Lower lobe of right lung (tissue), 2 donors: ENCODE measurements around the gene NKRF. TPM values are rescaled to one million over a fixed set of nuclear protein-coding genes. Genes with fewer than 3 reads are reported as not detected.

Source experiments
- ATAC-seq, 2 donors: fragments of 200-7000 bp; cut with Tn5 transposase; one replicate each; pipeline ENCODE4 v1.9.1; 2020 to 2022; ENCODE audit warnings: mild to moderate bottlenecking in 2 of 2, moderate library complexity in 2 of 2
- DNase-seq: peaks from one replicate; pipeline ENCODE4 v3.0.0-alpha.2; 2020
- H3K27ac ChIP-seq: fragments of 200-600 bp; one replicate; pipeline ENCODE4 v1.8.0; 2022
- H3K27me3 ChIP-seq: fragments of 200-600 bp; one replicate; pipeline ENCODE4 v1.8.0; 2022; ENCODE audit warnings: low read depth
- H3K36me3 ChIP-seq: fragments of 200-600 bp; one replicate; pipeline ENCODE4 v1.8.0; 2022; ENCODE audit warnings: mild to moderate bottlenecking
- H3K4me1 ChIP-seq: fragments of 200-600 bp; one replicate; pipeline ENCODE4 v1.8.0; 2022
- H3K4me3 ChIP-seq: fragments of 200-600 bp; one replicate; pipeline ENCODE4 v1.8.0; 2022; ENCODE audit warnings: mild to moderate bottlenecking
- H3K9me3 ChIP-seq: fragments of 200-600 bp; one replicate; pipeline ENCODE4 v1.8.0; 2022
- intact Hi-C: fragments of 100-400 bp; cut with DNase I; formaldehyde crosslinking; loops from one replicate; pipeline ENCODE4 v1.11.0; 2022
- long read RNA-seq: library from polyadenylated mRNA; unstranded; transcript quantifications from one replicate; pipeline ENCODE4 v2.0.0, GENCODE V29; 2021
- total RNA-seq: library from RNA; stranded (reverse); fragmentation: NEBNext Ultra II Directional; extraction: Animal tissue kit (Norgen Biotek cat#: 25700); gene quantifications from one replicate; pipeline ENCODE4 v1.2.1, GENCODE V29; 2021
- TF ChIP-seq, protein P1 (sequence below): fragments of 200-600 bp; IDR thresholded peaks from one replicate; pipeline ENCODE4 v1.8.0; 2022; ENCODE audit warnings: antibody characterized with exemption, mild to moderate bottlenecking
- donor health status: DM: no; HTN: yes; CAD: no; lungs with severe emphysema.

NKRF gene
- 7.3 TPM for total RNA-seq
- long read RNA-seq, transcript NKRF-201 (3 exons, 3,817 nt) = major isoform, 5 of 9 reads
- long read RNA-seq, partial matches to known transcripts = 0 of 9 reads
- long read RNA-seq, other reads (novel, unspliced or antisense) = 2 of 9 reads

GRCh38 chrX:119606280-119607017, at the start of gene NKRF:
NKRF (minus strand) TSS chrX:119606424.
- H3K36me3 ChIP-seq = no peaks in the 10 kb centered on the region
- ATAC-seq = peak; percentile 97
- peak within 1 kb of the TSS; percentile 86 for H3K27ac ChIP-seq
- no peaks in the 10 kb centered on the region for H3K9me3 ChIP-seq
- intact Hi-C loops = no loop called here
- peak within 1 kb of the TSS; percentile 70 for H3K4me3 ChIP-seq
- no peaks in the 10 kb centered on the region for H3K4me1 ChIP-seq
- H3K27me3 ChIP-seq = no peaks in the 10 kb centered on the region
- TF ChIP-seq, protein P1, sequence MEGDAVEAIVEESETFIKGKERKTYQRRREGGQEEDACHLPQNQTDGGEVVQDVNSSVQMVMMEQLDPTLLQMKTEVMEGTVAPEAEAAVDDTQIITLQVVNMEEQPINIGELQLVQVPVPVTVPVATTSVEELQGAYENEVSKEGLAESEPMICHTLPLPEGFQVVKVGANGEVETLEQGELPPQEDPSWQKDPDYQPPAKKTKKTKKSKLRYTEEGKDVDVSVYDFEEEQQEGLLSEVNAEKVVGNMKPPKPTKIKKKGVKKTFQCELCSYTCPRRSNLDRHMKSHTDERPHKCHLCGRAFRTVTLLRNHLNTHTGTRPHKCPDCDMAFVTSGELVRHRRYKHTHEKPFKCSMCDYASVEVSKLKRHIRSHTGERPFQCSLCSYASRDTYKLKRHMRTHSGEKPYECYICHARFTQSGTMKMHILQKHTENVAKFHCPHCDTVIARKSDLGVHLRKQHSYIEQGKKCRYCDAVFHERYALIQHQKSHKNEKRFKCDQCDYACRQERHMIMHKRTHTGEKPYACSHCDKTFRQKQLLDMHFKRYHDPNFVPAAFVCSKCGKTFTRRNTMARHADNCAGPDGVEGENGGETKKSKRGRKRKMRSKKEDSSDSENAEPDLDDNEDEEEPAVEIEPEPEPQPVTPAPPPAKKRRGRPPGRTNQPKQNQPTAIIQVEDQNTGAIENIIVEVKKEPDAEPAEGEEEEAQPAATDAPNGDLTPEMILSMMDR = no peak
- DNase-seq = peak; percentile 94

DNA sequence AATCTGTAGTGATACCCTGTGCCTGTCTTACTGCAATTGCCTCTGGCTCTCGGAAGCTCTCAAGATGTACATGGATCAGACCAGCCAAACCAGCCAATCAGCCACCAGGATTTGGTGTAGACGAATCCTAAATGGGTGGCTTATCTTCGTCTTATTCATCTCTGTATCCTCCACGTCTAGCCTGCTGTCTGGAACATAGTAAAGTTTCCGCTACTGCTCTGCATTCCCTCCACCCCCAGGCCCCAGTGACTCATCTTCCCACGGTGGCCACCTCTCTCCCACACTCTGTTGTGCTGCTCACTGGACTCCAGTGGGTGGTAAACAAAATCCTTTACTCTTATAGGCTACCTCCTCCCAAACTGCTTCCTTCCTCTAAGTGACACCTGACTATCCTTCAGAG, 48.9 kb upstream of the NKRF start:
- Histone ChIP-seq H3K36me3 (no peaks in the 10 kb centered on the region), H3K4me3 (no peak overlapping the region), H3K9me3 (no peaks in the 10 kb centered on the region), H3K27ac (no peak overlapping the region), H3K4me1 (no peaks in the 10 kb centered on the region), H3K27me3 (no peaks in the 10 kb centered on the region)
- intact Hi-C loops = no loop called here
- no peak for DNase-seq
- ATAC-seq = peak in 1 of 2 donors; percentile 19
- TF ChIP-seq, protein P1 = no peak

GRCh38 chrX:119654112-119654531, 47.9 kb upstream of the NKRF start:
- peak; percentile 21 to 24 for ATAC-seq

GRCh38 chrX:119648421-119648775, 42.2 kb upstream of the NKRF start:
- Histone ChIP-seq H3K27ac (no peak overlapping the region), H3K4me1 (no peaks in the 10 kb centered on the region), H3K36me3 (no peaks in the 10 kb centered on the region), H3K9me3 (no peaks in the 10 kb centered on the region), H3K27me3 (no peaks in the 10 kb centered on the region), H3K4me3 (no peak overlapping the region)
- TF ChIP-seq, protein P1 = no peak
- no peak for ATAC-seq
- intact Hi-C loops = no loop called here
- DNase-seq = no peak

More at GRCh38 chrX:119654112-119654531, 47.9 kb upstream of the NKRF start:
- TF ChIP-seq, protein P1 = no peak
- H3K4me1 ChIP-seq = no peaks in the 10 kb centered on the region
- no peaks in the 10 kb centered on the region for H3K27me3 ChIP-seq
- H3K27ac ChIP-seq = no peak overlapping the region
- no peaks in the 10 kb centered on the region for H3K36me3 ChIP-seq
- no peaks in the 10 kb centered on the region for H3K9me3 ChIP-seq
- intact Hi-C loops = no loop called here
- no peak for DNase-seq
- no peak overlapping the region for H3K4me3 ChIP-seq

- TF ChIP-seq, protein P1 = no peak
- no peak for ATAC-seq
Measured at GRCh38 chrX:119647552-119648420, 41.6 kb upstream of the NKRF start.

More at GRCh38 chrX:119647552-119648420, 41.6 kb upstream of the NKRF start:
- intact Hi-C loops = no loop called here
- DNase-seq = no peak
- H3K9me3 ChIP-seq = no peaks in the 10 kb centered on the region
- H3K4me1 ChIP-seq = no peaks in the 10 kb centered on the region
- H3K27me3 ChIP-seq = no peaks in the 10 kb centered on the region
- no peaks in the 10 kb centered on the region for H3K36me3 ChIP-seq
- no peak overlapping the region for H3K27ac ChIP-seq
- H3K4me3 ChIP-seq = no peak overlapping the region
